KMS-11 (cell line): ENCODE data around the gene LRWD1.
A peak's percentile ranks its signal among the peaks of the same experiment; 100 is the strongest.

Experiments used
- H2AFZ ChIP-seq: fragments of 200-600 bp; sonication (generic); 2 replicates; pipeline ENCODE4 v1.6.1; 2016; ENCODE audit warnings: antibody characterized with exemption, mixed run types, low read depth
- H3K27ac ChIP-seq: fragments of 200-600 bp; sonication (generic); 2 replicates; pipeline ENCODE4 v1.6.1; 2016; ENCODE audit warnings: mild to moderate bottlenecking, mixed run types
- H3K27me3 ChIP-seq: fragments of 200-600 bp; sonication (generic); 2 replicates; pipeline ENCODE4 v1.6.1; 2017; ENCODE audit warnings: mild to moderate bottlenecking, low read depth, mixed run types, moderate library complexity; ENCODE audit not compliant: insufficient read depth
- H3K36me3 ChIP-seq: fragments of 200-600 bp; sonication (generic); 2 replicates; pipeline ENCODE4 v1.6.1; 2017; ENCODE audit warnings: mild to moderate bottlenecking, mixed run types; ENCODE audit not compliant: insufficient read depth
- H3K4me1 ChIP-seq: fragments of 200-600 bp; sonication (generic); 2 replicates; pipeline ENCODE4 v1.6.1; 2016; ENCODE audit warnings: mild to moderate bottlenecking, low read depth, mixed run types; ENCODE audit not compliant: poor library complexity, severe bottlenecking
- H3K4me2 ChIP-seq: fragments of 200-600 bp; sonication (generic); 2 replicates; pipeline ENCODE4 v1.7.0; 2016; ENCODE audit warnings: mild to moderate bottlenecking, mixed run types
- H3K4me3 ChIP-seq: fragments of 200-600 bp; sonication (generic); IDR thresholded peaks from 2 replicates; pipeline ENCODE4 v1.6.1; 2017; ENCODE audit warnings: low read depth, low read length, mixed read lengths; ENCODE audit not compliant: insufficient read depth
- H3K79me2 ChIP-seq: fragments of 200-600 bp; sonication (generic); 2 replicates; pipeline ENCODE4 v1.6.1; 2016; ENCODE audit warnings: low read depth, mixed run types; ENCODE audit not compliant: insufficient read depth
- H3K9ac ChIP-seq: fragments of 200-600 bp; sonication (generic); 2 replicates; pipeline ENCODE4 v1.6.1; 2016; ENCODE audit warnings: mild to moderate bottlenecking, mixed run types
- H4K20me1 ChIP-seq: fragments of 200-600 bp; sonication (generic); 2 replicates; pipeline ENCODE4 v1.6.1; 2016; ENCODE audit warnings: mild to moderate bottlenecking, mixed run types; ENCODE audit not compliant: insufficient read depth
- CTCF ChIP-seq: fragments of 200-600 bp; sonication (generic); conservative IDR thresholded peaks from 2 replicates; pipeline ENCODE4 v1.6.1; 2017; ENCODE audit warnings: low read depth, mild to moderate bottlenecking, antibody characterized with exemption, low read length, moderate library complexity, mixed read lengths

The LRWD1 gene

GRCh38 chr7:102434039-102434486 is 30.7 kb upstream of the LRWD1 start:
- Histone ChIP-seq H3K4me1 (peaks cover 80% of the 10 kb centered on the region), H3K4me3 (peak overlapping the region; percentile 42), H2AFZ (0 out of 2 replicates have a peak overlapping the region, but pooled peaks have one; percentile 34), H4K20me1 (no peaks in the 10 kb centered on the region), H3K27ac (peak overlapping the region; percentile 82), H3K27me3 (no peaks in the 10 kb centered on the region), H3K4me2 (peak overlapping the region; percentile 89), H3K9ac (peak overlapping the region; percentile 88), H3K36me3 (peaks cover 3% of the 10 kb centered on the region; the same call in 1 of the 2 replicates), H3K79me2 (peaks cover 59% of the 10 kb centered on the region)
- no peak for TF ChIP-seq CTCF

GRCh38 chr7:102436118-102436517 is 28.7 kb upstream of the LRWD1 start:
- H2AFZ ChIP-seq: no peak overlapping the region
- H3K4me2 ChIP-seq: peak overlapping the region; percentile 89
- H3K79me2 ChIP-seq: peaks cover 63% of the 10 kb centered on the region
- no peaks in the 10 kb centered on the region for H4K20me1 ChIP-seq
- H3K27ac ChIP-seq: no peak overlapping the region; the same call in 1 of the 2 replicates
- no peak for TF ChIP-seq CTCF
- no peaks in the 10 kb centered on the region for H3K27me3 ChIP-seq
- H3K36me3 ChIP-seq: peaks cover 8% of the 10 kb centered on the region; the same call in 1 of the 2 replicates
- H3K4me3 ChIP-seq: no peak overlapping the region
- no peak overlapping the region for H3K9ac ChIP-seq
- H3K4me1 ChIP-seq: peaks cover 80% of the 10 kb centered on the region

- Histone ChIP-seq H2AFZ (no peak overlapping the region), H3K79me2 (peaks cover 59% of the 10 kb centered on the region), H3K4me3 (no peak overlapping the region), H4K20me1 (no peaks in the 10 kb centered on the region), H3K9ac (peak overlapping the region; percentile 17; the same call in 1 of the 2 replicates), H3K4me2 (peak overlapping the region; percentile 59), H3K36me3 (peaks cover 8% of the 10 kb centered on the region; the same call in 1 of the 2 replicates), H3K27ac (peak overlapping the region; percentile 97), H3K4me1 (peaks cover 98% of the 10 kb centered on the region), H3K27me3 (no peaks in the 10 kb centered on the region)
- no peak for TF ChIP-seq CTCF
These were observed 24.6 kb upstream of the LRWD1 start for GRCh38 chr7:102439963-102440795.

- H3K4me1 ChIP-seq: peaks cover 73% of the 10 kb centered on the region
- no peak for TF ChIP-seq CTCF
- H3K4me2 ChIP-seq: peak overlapping the region; percentile 8; the same call in 1 of the 2 replicates
- H4K20me1 ChIP-seq: no peaks in the 10 kb centered on the region
- H3K36me3 ChIP-seq: peaks cover 6% of the 10 kb centered on the region; the same call in 1 of the 2 replicates
- H3K4me3 ChIP-seq: no peak overlapping the region
- H3K79me2 ChIP-seq: peaks cover 22% of the 10 kb centered on the region
- H2AFZ ChIP-seq: no peak overlapping the region
- H3K27ac ChIP-seq: peak overlapping the region; percentile 3; the same call in 1 of the 2 replicates
- H3K27me3 ChIP-seq: no peaks in the 10 kb centered on the region
- H3K9ac ChIP-seq: no peak overlapping the region
These were observed 19.7 kb upstream of the LRWD1 start for GRCh38 chr7:102444961-102445673.
